Measurements from ENCODE around the gene GALNS. TPM values are rescaled to one million over a fixed set of nuclear protein-coding genes. Genes with fewer than 3 reads are reported as not detected.

The GALNS gene
- total and polyA plus RNA-seq, 2 of the 4 experiments (the other 2 are of a cell fraction), result 7.2 to 32.5 TPM

DNA sequence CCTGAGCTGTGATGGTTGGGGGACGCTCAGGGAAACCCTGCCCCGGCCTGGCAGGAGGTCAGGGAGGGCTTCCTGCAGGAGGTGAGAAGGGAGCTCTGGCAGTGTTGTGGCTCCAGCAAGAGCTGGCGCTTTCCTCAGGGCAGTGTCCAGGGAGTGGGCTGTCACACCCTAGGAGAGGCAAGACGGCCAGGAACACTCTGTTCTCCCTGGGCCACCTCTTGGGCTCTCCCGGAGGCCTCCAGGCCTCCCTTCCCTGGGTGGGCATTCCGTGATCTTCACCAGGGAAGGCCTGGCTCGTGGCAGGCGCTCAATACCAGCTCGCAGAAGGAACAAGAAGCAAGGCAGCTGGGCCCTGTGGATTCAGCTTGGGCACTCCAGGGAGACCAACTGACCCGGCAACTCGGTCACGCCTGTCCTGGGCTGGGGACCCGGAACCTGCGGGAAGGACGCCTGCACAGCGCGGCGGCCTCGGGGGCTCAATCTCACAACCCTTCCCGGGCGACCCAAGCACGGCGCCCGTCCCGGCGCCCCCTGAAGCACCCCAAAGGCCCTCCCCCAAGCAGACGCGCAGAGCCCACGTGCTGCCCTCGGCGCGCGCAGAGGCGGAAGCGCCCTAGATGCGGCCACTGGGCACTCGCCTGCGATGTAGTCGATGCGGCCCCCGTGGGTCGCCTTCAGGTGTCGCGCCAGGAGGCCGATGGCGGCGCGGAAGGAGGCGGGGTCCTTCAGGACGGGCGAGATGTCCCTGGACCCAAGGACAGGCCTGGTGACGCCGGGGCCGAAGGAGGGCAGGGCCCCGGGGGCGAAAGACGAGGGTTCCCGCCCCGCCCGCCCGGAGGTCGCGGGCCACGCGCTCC, 45.6 kb downstream of the GALNS start (continued):
- TF ChIP-seq POLR2A (IDR thresholded peaks at IDR 0.05; ENCODE audit: low read depth, low read length) (peak; percentile 81; the same call in 1 of the 2 replicates), MAZ (IDR thresholded peaks at IDR 0.05; ENCODE audit: borderline replicate concordance, low read depth, low read length) (no peak; the same call in 1 of the 2 replicates)

- intact Hi-C loops (cut with micrococcal nuclease), result loop anchor here (5.0 kb wide), 1 partner anchor 407 kb away; the partner anchor contains the start of gene ZNF778
- H3K4me1 ChIP-seq (ENCODE audit: control insufficient read depth, insufficient read depth, low read length), result peaks cover 12% of the 10 kb centered on the region
- no peak for ATAC-seq (ENCODE audit: low read depth)
- no peak overlapping the region for H3K18ac ChIP-seq (ENCODE audit: low read depth, low read length)
- DNase-seq, result no peak
- peaks cover 19% of the 10 kb centered on the region for H3K36me3 ChIP-seq (ENCODE audit: control insufficient read depth, insufficient read depth, low read length)
- H2BK20ac ChIP-seq (ENCODE audit: low read depth, low read length), result no peak overlapping the region
- no peak overlapping the region for H2BK15ac ChIP-seq (ENCODE audit: low read depth, low read length)
- H3K14ac ChIP-seq (replicated peaks; ENCODE audit: low read depth, low read length), result peak overlapping the region; percentile 84
- H3K9me3 ChIP-seq (ENCODE audit: control insufficient read depth, insufficient read depth, low read length), result no peaks in the 10 kb centered on the region
- H4K20me1 ChIP-seq (ENCODE audit: insufficient read depth, low read length), result peaks cover 23% of the 10 kb centered on the region
- 58% methylated on average over 3 of the region's 12 CpGs; no CpG with 5 or more reads in 1 of the 2 experiments for WGBS, 2 experiments (ENCODE audit: extremely low coverage in 2 of 2, insufficient read length in 1 of 2)
- peak overlapping the region; percentile 53 for H2BK5ac ChIP-seq (ENCODE audit: low read depth, low read length, poor library complexity, severe bottlenecking)
- H4K5ac ChIP-seq (ENCODE audit: low read depth, low read length), result peak overlapping the region; percentile 11; the same call in 1 of the 2 replicates
- H3K79me1 ChIP-seq (ENCODE audit: low read depth in 1 of 2, low read length in 2 of 2), result peaks cover 4 to 40% of the 10 kb centered on the region in 2 experiments; a peak in 3 of 4 replicates
- TF ChIP-seq NFE2L2 (IDR thresholded peaks at IDR 0.05; ENCODE audit: low read depth, low read length) (no peak), CEBPB (IDR thresholded peaks at IDR 0.05; ENCODE audit: low read depth, low read length) (no peak), MAZ (IDR thresholded peaks at IDR 0.05; ENCODE audit: borderline replicate concordance, low read depth, low read length) (no peak), RFX5 (IDR thresholded peaks at IDR 0.05; ENCODE audit: low read depth, low read length) (no peak), MAFK (IDR thresholded peaks at IDR 0.05; ENCODE audit: low read depth, low read length) (no peak), RCOR1 (IDR thresholded peaks at IDR 0.05; ENCODE audit: insufficient replicate concordance, low read length) (no peak)
- peak overlapping the region; percentile 61 for H3K4ac ChIP-seq (ENCODE audit: low read depth, low read length)
- no peaks in the 10 kb centered on the region for H3K27me3 ChIP-seq (ENCODE audit: control insufficient read depth, insufficient read depth, low read length)
- peak overlapping the region; percentile 100 for H2AK9ac ChIP-seq (replicated peaks; ENCODE audit: low read depth, low read length, poor library complexity)
- CTCF ChIA-PET, result interaction anchor here (1.7 to 1.8 kb wide), 2 partner anchors 47 to 73 kb away, joined by 4 to 7 read pairs; partner anchors contain the start of genes GALNS and TRAPPC2L
- H2BK120ac ChIP-seq (ENCODE audit: low read depth, low read length), result no peak overlapping the region
- H3K4me3 ChIP-seq (ENCODE audit: insufficient read depth, low read depth, low read length), result peak overlapping the region; percentile 60
- H2AK5ac ChIP-seq (ENCODE audit: low read depth, low read length), result peak overlapping the region; percentile 77
- H2AFZ ChIP-seq (replicated peaks; ENCODE audit: low read length, poor library complexity), result peak overlapping the region; percentile 97
- H3K9me1 ChIP-seq (ENCODE audit: insufficient read depth, low read length), result no peaks in the 10 kb centered on the region
- dilution Hi-C loops (cut with HindIII; ENCODE audit: low sequenced_read_pairs, unreplicated experiment), result no loop called here
- peak overlapping the region; percentile 31; the same call in 1 of the 2 replicates for H4K91ac ChIP-seq (ENCODE audit: insufficient read depth, low read depth, low read length)
- H3K9ac ChIP-seq (ENCODE audit: low read depth, low read length), result peak overlapping the region; percentile 73
- peak overlapping the region; percentile 42 for H3K56ac ChIP-seq (ENCODE audit: extremely low read depth, insufficient read depth, low read length)
- H3K4me2 ChIP-seq (ENCODE audit: low read depth, low read length), result peak overlapping the region; percentile 90
- H3K23ac ChIP-seq (ENCODE audit: low read depth, low read length), result peak overlapping the region; percentile 53; the same call in 1 of the 2 replicates
- H4K8ac ChIP-seq (ENCODE audit: low read depth in 2 of 2, low read length in 2 of 2), result peak overlapping the region; percentile 41 to 47; a peak in 3 of 4 replicates
- no TSS peak for BruUV-seq (replicated peaks)
- H3K27ac ChIP-seq (ENCODE audit: insufficient read depth, low read length), result peak overlapping the region; percentile 73
- POLR2A ChIA-PET (ENCODE audit: unreplicated experiment), result no interaction called here
- in situ Hi-C loops (cut with MboI; ENCODE audit: low sequenced_read_pairs), result no loop called here
Observed at GRCh38 chr16:88810166-88810911, 46.4 kb downstream of the GALNS start.

Measured in IMR-90 (cell line).